ENCODE results near the gene CCT4.

The CCT4 gene

GRCh38 chr2:61906186-61906470 lies 17.7 kb upstream of the CCT4 start:
- H3K4me3 ChIP-seq (ENCODE audit: control insufficient read depth, low read depth, low read length), result peak overlapping the region; percentile 77
- no peak for TF ChIP-seq CTCF (IDR thresholded peaks at IDR 0.05; ENCODE audit: control insufficient read depth, insufficient read depth, low read depth, low read length, missing control alignments)
- DNase-seq (ENCODE audit: low read depth), result no peak

GRCh38 chr2:61905372-61906185 lies 17.1 kb upstream of the CCT4 start, which contains the start of gene COMMD1:
TSS of gene COMMD1 (plus strand) at chr2:61905674. CDS start at chr2:61905679, 5 bp downstream.
- no peak for TF ChIP-seq CTCF (IDR thresholded peaks at IDR 0.05; ENCODE audit: control insufficient read depth, insufficient read depth, low read depth, low read length, missing control alignments)
- peak within 1 kb of the TSS; percentile 77 for H3K4me3 ChIP-seq (ENCODE audit: control insufficient read depth, low read depth, low read length)
- DNase-seq (ENCODE audit: low read depth), result no peak

- no peak overlapping the region for H3K4me3 ChIP-seq (ENCODE audit: control insufficient read depth, low read depth, low read length)
- no peak for DNase-seq (ENCODE audit: low read depth)
- no peak for TF ChIP-seq CTCF (IDR thresholded peaks at IDR 0.05; ENCODE audit: control insufficient read depth, insufficient read depth, low read depth, low read length, missing control alignments)
These were observed 11.8 kb upstream of the CCT4 start for GRCh38 chr2:61900281-61900680.

GRCh38 chr2:61898810-61899209 lies 10.4 kb upstream of the CCT4 start:
- DNase-seq (ENCODE audit: low read depth), result no peak
- TF ChIP-seq CTCF (IDR thresholded peaks at IDR 0.05; ENCODE audit: control insufficient read depth, insufficient read depth, low read depth, low read length, missing control alignments), result peak; percentile 56
- H3K4me3 ChIP-seq (ENCODE audit: control insufficient read depth, low read depth, low read length), result no peak overlapping the region

GRCh38 chr2:61887717-61888266 lies 664 bp downstream of the CCT4 start:
- no peak for TF ChIP-seq CTCF (IDR thresholded peaks at IDR 0.05; ENCODE audit: control insufficient read depth, insufficient read depth, low read depth, low read length, missing control alignments)
- peak overlapping the region; percentile 87 for H3K4me3 ChIP-seq (ENCODE audit: control insufficient read depth, low read depth, low read length)
- DNase-seq (ENCODE audit: low read depth), result no peak

GRCh38 chr2:61885896-61886603 lies 2.4 kb downstream of the CCT4 start:
- no peak overlapping the region for H3K4me3 ChIP-seq (ENCODE audit: control insufficient read depth, low read depth, low read length)
- TF ChIP-seq CTCF (IDR thresholded peaks at IDR 0.05; ENCODE audit: control insufficient read depth, insufficient read depth, low read depth, low read length, missing control alignments), result no peak
- no peak for DNase-seq (ENCODE audit: low read depth)

Data from AG09309 (cell line).